GM12874 (cell line): Measurements from ENCODE around the gene ZNF783.

Experiments
- CTCF ChIP-seq: IDR thresholded peaks from 2 replicates; pipeline ENCODE4 v1.5.1; 2011; ENCODE audit warnings: low read depth, mild to moderate bottlenecking, control low read depth, low read length, moderate library complexity; ENCODE audit not compliant: insufficient read depth

The ZNF783 gene

DNA sequence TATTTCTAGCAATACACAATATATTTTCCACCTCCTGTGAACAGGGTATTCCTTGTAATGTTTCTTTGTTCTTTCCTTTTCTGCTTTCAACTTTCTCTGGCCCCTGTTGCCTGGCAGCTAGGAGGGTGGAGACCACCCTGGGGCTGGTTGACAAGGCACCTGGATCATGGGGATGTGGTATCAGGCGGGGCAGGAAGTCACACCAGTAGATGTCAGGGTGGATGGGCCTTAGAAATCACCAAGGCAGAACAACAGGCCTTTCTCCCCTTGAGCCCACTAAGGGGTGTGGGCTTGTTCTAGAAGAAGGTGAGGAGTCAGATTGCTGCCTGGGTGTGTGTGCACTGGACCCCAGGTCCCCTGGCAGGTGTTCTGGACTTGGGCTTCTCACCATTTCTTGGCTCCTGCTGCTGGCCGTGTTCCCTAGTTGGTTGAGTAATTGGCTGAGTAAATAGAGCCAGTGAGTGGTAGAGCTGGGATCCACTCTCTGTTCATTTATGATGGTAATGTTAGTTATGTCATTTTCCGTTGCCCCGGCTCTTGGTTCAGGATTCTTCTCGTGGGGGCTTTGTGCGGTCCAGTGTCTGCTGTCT, 24.9 kb downstream of the ZNF783 start:
- no peak for TF ChIP-seq CTCF

DNA sequence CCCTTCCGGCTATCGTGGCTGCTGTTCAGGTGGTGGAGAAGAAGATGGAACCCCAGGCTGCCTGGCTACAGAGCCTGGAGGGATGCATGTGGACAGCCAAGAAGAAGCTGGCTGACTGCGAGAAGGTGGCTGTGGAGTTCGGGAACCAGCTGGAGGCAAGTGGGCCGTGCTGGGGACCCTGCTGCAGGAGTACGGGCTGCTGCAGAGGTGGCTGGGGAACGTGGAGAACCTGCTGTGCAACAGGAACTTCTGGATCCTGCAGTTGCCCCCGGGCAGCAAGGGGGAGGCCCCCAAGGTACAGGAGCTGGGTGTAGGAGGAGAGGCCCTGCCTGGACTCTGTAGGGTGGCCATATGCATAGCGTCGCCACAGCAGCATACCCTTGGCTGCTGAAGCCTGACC, 25.6 kb downstream of the ZNF783 start:
- no peak for TF ChIP-seq CTCF

- no peak for TF ChIP-seq CTCF
Observed at GRCh38 chr7:149289262-149289661, 27.3 kb downstream of the ZNF783 start.

DNA sequence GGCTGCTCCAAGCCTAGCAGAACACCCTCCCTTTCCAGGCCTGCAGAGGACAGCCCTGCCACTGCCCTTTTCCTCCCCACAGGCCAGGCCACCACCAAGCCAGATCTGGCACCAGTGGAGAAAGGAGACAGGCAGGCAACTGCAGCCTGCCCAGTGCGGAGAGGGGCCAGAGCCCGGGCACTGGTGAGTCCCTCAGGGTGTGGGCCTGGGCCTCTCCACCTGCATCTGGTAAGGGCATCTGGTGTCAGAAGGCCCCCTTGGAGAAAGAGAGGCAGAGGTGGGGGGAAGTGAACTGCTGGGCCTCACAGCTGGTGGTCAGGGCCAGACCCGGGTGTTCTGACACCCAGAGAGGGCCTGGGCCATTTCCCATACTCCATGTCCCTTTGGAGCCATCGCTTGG, 27.9 kb downstream of the ZNF783 start:
- TF ChIP-seq CTCF: no peak

- TF ChIP-seq CTCF: no peak
Observed at GRCh38 chr7:149291036-149291780, 29.2 kb downstream of the ZNF783 start.

GRCh38 chr7:149291781-149292461, 29.9 kb downstream of the ZNF783 start:
- TF ChIP-seq CTCF: no peak

GRCh38 chr7:149292462-149292823, 30.4 kb downstream of the ZNF783 start:
- no peak for TF ChIP-seq CTCF
